GM19328 (cell line): ENCODE results near the gene TNFSF8.

Source experiments
- ATAC-seq: cut with Tn5 transposase; IDR thresholded peaks from one replicate; pipeline ENCODE4 v1.9.1; 2021; ENCODE audit warnings: mild to moderate bottlenecking, moderate library complexity; ENCODE audit not compliant: unreplicated experiment

Gene TNFSF8, protein sequence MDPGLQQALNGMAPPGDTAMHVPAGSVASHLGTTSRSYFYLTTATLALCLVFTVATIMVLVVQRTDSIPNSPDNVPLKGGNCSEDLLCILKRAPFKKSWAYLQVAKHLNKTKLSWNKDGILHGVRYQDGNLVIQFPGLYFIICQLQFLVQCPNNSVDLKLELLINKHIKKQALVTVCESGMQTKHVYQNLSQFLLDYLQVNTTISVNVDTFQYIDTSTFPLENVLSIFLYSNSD

GRCh38 chr9:114930056-114930812 is at the start of gene TNFSF8:
TNFSF8 (minus strand) TSS chr9:114930591; CDS start chr9:114930303, 288 bp downstream.
- no peak for ATAC-seq

GRCh38 chr9:114973216-114973615 is 42.8 kb upstream of the TNFSF8 start:
- ATAC-seq: no peak

- no peak for ATAC-seq
Measured at GRCh38 chr9:114972510-114973136, 42.2 kb upstream of the TNFSF8 start.

- ATAC-seq: no peak
Measured at GRCh38 chr9:114969269-114969668, 38.9 kb upstream of the TNFSF8 start.

- no peak for ATAC-seq
Measured at GRCh38 chr9:114968671-114969070, 38.3 kb upstream of the TNFSF8 start.

DNA sequence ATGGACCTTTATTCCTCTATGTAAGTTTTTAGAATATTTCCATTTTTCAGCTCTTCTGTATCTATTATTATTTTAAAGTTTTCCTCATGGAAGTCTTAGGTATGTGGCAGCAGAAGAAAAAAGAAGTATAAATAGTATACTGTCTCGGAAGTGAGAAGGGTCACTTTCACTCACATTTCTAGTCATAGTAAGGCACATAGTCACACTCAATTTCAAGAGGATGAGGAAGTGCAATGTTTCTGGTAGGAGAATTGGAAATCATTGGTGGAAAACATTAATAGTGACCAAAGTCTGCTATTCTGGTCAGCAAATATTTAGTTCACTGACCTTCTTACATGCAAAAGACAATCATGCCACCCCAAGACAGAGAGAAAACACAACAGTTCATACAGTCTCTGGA is 35.2 kb upstream of the TNFSF8 start:
- no peak for ATAC-seq

- ATAC-seq: no peak
Measured at GRCh38 chr9:114962809-114963208, 32.4 kb upstream of the TNFSF8 start.

GRCh38 chr9:114960276-114960675 is 29.9 kb upstream of the TNFSF8 start:
- no peak for ATAC-seq

GRCh38 chr9:114958844-114959235 is 28.4 kb upstream of the TNFSF8 start:
- ATAC-seq: no peak

DNA sequence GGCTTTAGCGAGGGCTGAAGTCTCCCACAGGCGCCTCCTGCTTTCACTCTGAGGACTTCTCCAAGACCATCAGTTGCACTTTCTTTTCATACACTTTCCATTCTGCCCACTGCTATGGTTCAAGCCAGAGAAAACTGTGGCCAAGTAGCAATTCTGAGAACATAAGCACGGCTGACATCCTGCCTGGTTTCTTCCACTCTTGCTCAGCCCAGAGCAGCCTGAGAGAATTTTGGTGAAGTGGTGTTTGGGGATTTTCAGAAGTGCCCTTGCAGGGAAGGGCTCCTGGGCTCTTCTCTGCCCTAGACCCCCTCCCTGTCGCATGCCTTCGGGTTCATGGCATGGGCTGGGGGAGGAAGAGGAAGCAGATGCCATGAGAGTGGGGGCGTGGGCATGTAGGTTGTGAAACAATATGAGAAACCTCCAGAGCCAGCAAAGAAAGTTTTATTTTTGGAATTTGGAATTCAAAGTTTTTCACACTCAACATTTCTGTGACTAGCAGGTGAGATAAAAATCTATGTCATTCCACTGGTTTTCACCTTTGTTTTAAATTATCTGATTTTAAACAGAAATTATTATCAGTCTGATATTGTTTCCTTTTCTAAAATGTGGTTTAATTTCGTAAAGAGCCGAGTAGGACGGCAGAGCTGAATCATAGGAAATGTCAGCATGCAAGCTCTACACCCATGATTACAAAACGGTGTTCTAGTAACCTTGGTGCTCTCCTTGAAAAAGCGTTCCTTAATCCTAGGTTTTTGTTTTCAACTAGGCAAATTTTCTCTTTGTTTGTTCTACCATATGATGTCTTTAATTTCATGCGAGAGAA is 27.8 kb upstream of the TNFSF8 start:
- ATAC-seq: no peak

- ATAC-seq: no peak
Measured at GRCh38 chr9:114957558-114957957, 27.2 kb upstream of the TNFSF8 start.

DNA sequence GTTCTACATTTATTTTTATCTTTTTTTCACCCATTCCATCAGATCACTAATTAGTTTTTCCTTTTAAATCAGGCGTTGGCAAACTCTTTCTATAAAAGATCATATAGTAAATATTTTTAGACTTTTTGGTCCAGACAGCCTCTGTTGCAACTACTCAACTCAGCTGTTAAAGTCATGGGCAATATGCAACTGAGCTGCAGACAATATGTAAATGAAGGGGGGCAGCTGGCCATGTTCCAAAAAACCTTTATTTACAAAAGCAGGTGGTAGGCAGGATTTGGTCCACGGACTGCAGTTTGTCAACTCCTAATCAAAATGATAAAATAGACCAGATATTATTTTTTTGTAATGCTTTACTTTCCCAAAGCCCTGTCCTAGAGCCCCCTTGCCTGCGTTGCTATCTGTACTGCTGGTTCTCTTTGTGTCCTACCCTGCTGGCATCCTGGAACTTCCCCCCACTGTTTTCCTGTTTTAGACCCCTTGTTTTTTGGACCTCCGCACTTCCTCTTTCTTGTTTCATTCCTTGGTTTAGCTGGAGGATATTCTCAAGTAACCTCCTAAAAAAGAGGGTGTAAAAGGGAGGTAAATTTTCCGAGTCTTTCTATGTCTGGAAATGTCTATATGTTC is 24.7 kb upstream of the TNFSF8 start:
- no peak for ATAC-seq

GRCh38 chr9:114953959-114954358 is 23.6 kb upstream of the TNFSF8 start:
- no peak for ATAC-seq

GRCh38 chr9:114953046-114953445 is 22.7 kb upstream of the TNFSF8 start:
- no peak for ATAC-seq

DNA sequence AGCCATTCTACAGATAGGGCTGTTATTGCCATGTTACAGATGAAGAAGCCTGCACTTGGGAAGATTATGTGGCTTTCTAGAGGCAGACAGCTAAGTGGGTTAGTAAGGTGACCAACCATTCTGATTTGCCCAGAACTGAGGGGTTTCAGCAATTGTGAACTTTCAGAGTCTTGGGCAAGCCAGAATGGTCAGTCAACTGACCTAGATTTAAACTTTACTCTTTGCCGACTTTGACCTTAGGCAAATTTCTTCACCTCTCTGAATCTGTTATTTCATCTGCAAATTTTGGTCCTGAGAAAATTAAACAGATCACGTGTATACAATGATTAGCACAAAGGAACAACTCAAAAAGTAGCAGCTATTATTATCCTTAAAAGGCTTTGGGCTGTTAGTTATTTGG is 20.4 kb upstream of the TNFSF8 start:
- ATAC-seq: no peak

DNA sequence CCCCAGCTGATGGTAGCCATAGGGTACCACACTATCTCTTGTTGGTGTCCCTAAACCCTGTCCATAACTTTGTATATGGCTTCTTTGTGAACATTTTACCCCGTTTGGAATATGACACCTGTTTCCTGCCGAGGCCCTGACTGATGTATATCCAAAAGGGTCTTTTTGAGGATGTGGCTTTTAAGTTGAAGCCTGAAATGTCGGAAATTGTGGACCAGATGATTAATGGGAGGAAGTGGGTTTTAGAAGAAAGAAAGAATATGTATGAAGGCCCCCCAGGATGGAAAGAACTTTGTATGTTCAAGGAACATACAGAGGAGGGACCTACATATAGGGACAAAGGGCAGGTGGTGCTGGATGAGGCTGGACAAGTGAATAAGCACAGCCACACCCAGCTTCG is 16.7 kb upstream of the TNFSF8 start:
- ATAC-seq: no peak

DNA sequence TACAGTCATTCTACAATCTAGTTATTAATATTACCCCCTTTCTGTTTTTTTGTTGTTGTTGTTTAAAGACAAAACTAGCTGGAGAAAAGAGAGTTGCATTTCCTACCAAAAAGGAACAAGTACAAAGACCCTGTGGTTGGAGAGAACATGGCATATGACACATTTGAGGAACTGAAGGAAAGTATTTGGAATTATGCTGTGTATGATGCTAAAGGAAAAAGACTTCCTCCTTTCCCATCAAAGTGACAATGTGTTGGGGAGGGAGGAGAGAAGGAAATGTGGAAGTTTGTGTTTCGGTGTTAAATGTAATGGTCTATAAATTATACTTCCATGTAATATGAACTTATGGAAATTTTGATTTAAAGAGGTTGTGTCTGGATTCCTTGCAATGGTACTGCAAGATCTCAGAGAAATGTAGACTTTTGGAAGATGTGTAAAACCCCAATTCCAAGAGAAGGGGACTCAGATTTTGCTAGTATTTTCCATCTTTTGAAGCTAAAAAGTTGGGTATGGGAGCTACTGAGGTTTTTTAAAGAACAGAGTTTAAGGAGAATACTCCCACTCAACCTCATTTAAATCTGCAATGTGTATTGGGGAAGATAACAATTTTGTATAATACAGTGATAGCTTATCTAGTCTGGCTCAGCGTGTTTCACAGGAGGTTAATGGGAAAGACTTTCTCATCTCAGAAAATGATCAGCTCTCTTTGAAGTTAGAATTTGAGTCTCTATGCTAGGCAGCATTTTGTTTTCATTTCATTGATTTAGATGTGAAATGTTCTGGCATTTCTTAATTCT is 15.4 kb upstream of the TNFSF8 start:
- ATAC-seq: no peak

DNA sequence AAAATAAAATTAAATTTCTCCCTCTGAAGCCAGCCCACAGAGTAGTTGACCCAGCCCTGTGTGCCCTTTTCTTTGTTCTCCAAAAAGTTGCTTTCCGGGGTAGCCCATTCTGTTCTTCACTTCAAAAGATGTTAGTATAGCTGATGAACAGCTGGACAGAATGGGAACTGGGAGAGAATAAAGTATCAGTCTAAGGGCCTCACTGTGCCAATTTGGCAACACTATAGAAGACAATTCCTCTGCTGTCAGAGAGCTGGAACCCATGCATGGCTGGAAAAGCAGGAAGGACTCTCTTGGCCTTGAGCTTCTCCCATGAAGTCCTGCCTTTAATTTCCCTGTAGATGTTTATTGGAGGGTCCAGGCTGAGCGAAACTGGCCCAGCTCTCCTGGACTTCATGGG is 11.0 kb upstream of the TNFSF8 start:
- no peak for ATAC-seq

DNA sequence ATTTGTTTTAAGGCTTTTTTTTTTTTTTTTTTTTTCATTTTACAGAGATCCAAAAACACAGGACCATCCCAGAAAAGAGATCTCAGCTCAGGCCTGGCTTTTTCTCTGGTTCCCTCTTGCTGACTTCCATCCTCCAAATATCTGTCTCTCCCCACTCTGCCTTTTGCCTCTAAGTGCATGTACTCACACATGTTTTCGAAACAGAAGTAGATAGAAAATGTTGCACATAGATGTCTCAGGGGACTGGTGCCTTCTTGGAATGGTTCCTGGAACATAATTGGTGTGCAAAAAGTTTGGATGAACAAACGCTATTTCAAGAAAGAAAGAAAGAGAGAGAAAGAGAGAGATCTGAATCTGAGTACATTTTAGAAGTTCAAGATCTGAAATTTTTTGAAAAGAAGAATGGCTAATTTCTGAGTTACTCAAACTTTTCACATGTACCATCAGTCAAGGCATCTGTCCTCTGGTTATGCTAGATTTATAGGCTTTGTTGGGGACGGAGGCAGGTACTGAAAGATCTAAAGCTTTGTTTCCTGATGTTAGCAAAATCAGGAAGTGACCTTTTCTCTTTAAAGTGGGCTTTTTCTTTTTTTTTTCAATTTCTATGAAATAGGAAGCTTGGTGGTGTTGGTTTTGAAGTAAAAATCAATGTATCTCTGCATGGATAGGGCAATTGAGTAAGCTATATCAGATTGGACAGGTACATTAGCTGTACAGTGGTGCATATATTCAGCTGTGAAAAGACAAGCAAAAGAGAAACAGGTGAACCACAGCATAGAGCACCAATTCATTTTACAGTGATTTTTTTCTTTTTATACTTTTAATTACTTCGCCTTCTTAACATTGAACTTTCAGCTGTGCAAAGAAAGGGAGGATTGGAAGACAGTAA is 8.5 kb upstream of the TNFSF8 start:
- ATAC-seq: no peak
